Stimulated activated memory B cell treated with anti-CD40 and anti-IgM and Interleukin-4, amounts not matched to agents 10 μg/mL and 1 μg/mL and 100 μg/mL, for 72 hours (primary cell): ENCODE measurements around the gene KIF1A.

Experiments
- ATAC-seq: fragments of 150-1000 bp; cut with Tn5 transposase; 2 replicates; pipeline ENCODE4 v1.10.0; 2021
- H3K27ac Mint-ChIP-seq: one replicate; pipeline ENCODE4 v1.8.0; 2022; ENCODE audit warnings: mild to moderate bottlenecking, mixed read lengths
- H3K27me3 Mint-ChIP-seq: one replicate; pipeline ENCODE4 v1.8.0; 2022; ENCODE audit warnings: mixed read lengths
- H3K36me3 Mint-ChIP-seq: one replicate; pipeline ENCODE4 v1.8.0; 2022; ENCODE audit warnings: mixed read lengths
- H3K4me1 Mint-ChIP-seq: one replicate; pipeline ENCODE4 v1.8.0; 2022; ENCODE audit warnings: mixed read lengths
- H3K4me3 Mint-ChIP-seq: one replicate; pipeline ENCODE4 v1.8.0; 2022; ENCODE audit warnings: mild to moderate bottlenecking, moderate library complexity, mixed read lengths
- H3K9me3 Mint-ChIP-seq: one replicate; pipeline ENCODE4 v1.8.0; 2022; ENCODE audit warnings: mixed read lengths

KIF1A gene

GRCh38 chr2:240726876-240727275 lies 93.1 kb downstream of the KIF1A start:
- Mint-ChIP-seq H3K9me3 (no peaks in the 10 kb centered on the region), H3K27me3 (peaks cover 69% of the 10 kb centered on the region), H3K27ac (no peak overlapping the region), H3K4me1 (no peaks in the 10 kb centered on the region), H3K4me3 (no peak overlapping the region), H3K36me3 (no peaks in the 10 kb centered on the region)
- no peak for ATAC-seq

- no peaks in the 10 kb centered on the region for H3K9me3 Mint-ChIP-seq
- no peak overlapping the region for H3K27ac Mint-ChIP-seq
- H3K27me3 Mint-ChIP-seq: peaks cover 69% of the 10 kb centered on the region
- no peaks in the 10 kb centered on the region for H3K4me1 Mint-ChIP-seq
- no peaks in the 10 kb centered on the region for H3K36me3 Mint-ChIP-seq
- no peak for ATAC-seq
- H3K4me3 Mint-ChIP-seq: no peak overlapping the region
Measured at GRCh38 chr2:240725671-240726070, 94.3 kb downstream of the KIF1A start.

- H3K9me3 Mint-ChIP-seq: no peaks in the 10 kb centered on the region
- H3K4me1 Mint-ChIP-seq: no peaks in the 10 kb centered on the region
- H3K36me3 Mint-ChIP-seq: no peaks in the 10 kb centered on the region
- H3K27me3 Mint-ChIP-seq: peaks cover 67% of the 10 kb centered on the region
- ATAC-seq: no peak
- H3K4me3 Mint-ChIP-seq: no peak overlapping the region
- H3K27ac Mint-ChIP-seq: no peak overlapping the region
Measured at GRCh38 chr2:240725266-240725665, 94.8 kb downstream of the KIF1A start.

GRCh38 chr2:240724431-240724830 lies 95.6 kb downstream of the KIF1A start:
- Mint-ChIP-seq H3K4me1 (no peaks in the 10 kb centered on the region), H3K36me3 (no peaks in the 10 kb centered on the region), H3K4me3 (no peak overlapping the region), H3K9me3 (no peaks in the 10 kb centered on the region), H3K27me3 (peaks cover 58% of the 10 kb centered on the region), H3K27ac (no peak overlapping the region)
- ATAC-seq: no peak

GRCh38 chr2:240723851-240724250 lies 96.2 kb downstream of the KIF1A start:
- Mint-ChIP-seq H3K4me3 (no peak overlapping the region), H3K36me3 (no peaks in the 10 kb centered on the region), H3K27ac (no peak overlapping the region), H3K9me3 (no peaks in the 10 kb centered on the region), H3K4me1 (no peaks in the 10 kb centered on the region), H3K27me3 (peaks cover 53% of the 10 kb centered on the region)
- ATAC-seq: no peak

- Mint-ChIP-seq H3K4me3 (no peak overlapping the region), H3K9me3 (no peaks in the 10 kb centered on the region), H3K27me3 (peaks cover 48% of the 10 kb centered on the region), H3K4me1 (no peaks in the 10 kb centered on the region), H3K27ac (no peak overlapping the region), H3K36me3 (no peaks in the 10 kb centered on the region)
- no peak for ATAC-seq
Measured at GRCh38 chr2:240722796-240723735, 97.0 kb downstream of the KIF1A start.

- no peak overlapping the region for H3K27ac Mint-ChIP-seq
- H3K4me1 Mint-ChIP-seq: no peaks in the 10 kb centered on the region
- ATAC-seq: no peak
- H3K4me3 Mint-ChIP-seq: no peak overlapping the region
- H3K9me3 Mint-ChIP-seq: no peaks in the 10 kb centered on the region
- H3K36me3 Mint-ChIP-seq: no peaks in the 10 kb centered on the region
- peaks cover 41% of the 10 kb centered on the region for H3K27me3 Mint-ChIP-seq
Measured at GRCh38 chr2:240722376-240722775, 97.6 kb downstream of the KIF1A start.

GRCh38 chr2:240721596-240722180 lies 98.3 kb downstream of the KIF1A start:
- Mint-ChIP-seq H3K4me3 (no peak overlapping the region), H3K27ac (no peak overlapping the region), H3K27me3 (peaks cover 39% of the 10 kb centered on the region), H3K4me1 (no peaks in the 10 kb centered on the region), H3K36me3 (no peaks in the 10 kb centered on the region), H3K9me3 (no peaks in the 10 kb centered on the region)
- ATAC-seq: no peak

GRCh38 chr2:240720686-240721595 lies 99.1 kb downstream of the KIF1A start:
- Mint-ChIP-seq H3K4me1 (no peaks in the 10 kb centered on the region), H3K27me3 (peaks cover 39% of the 10 kb centered on the region), H3K27ac (no peak overlapping the region), H3K36me3 (no peaks in the 10 kb centered on the region), H3K9me3 (no peaks in the 10 kb centered on the region), H3K4me3 (no peak overlapping the region)
- no peak for ATAC-seq

- no peaks in the 10 kb centered on the region for H3K4me1 Mint-ChIP-seq
- peaks cover 41% of the 10 kb centered on the region for H3K27me3 Mint-ChIP-seq
- H3K4me3 Mint-ChIP-seq: no peak overlapping the region
- H3K9me3 Mint-ChIP-seq: no peaks in the 10 kb centered on the region
- H3K27ac Mint-ChIP-seq: no peak overlapping the region
- no peak for ATAC-seq
- H3K36me3 Mint-ChIP-seq: no peaks in the 10 kb centered on the region
Measured at GRCh38 chr2:240719676-240720545, 100.1 kb downstream of the KIF1A start.

- no peaks in the 10 kb centered on the region for H3K36me3 Mint-ChIP-seq
- peaks cover 33% of the 10 kb centered on the region for H3K27me3 Mint-ChIP-seq
- ATAC-seq: no peak
- H3K4me3 Mint-ChIP-seq: no peak overlapping the region
- H3K27ac Mint-ChIP-seq: no peak overlapping the region
- H3K4me1 Mint-ChIP-seq: no peaks in the 10 kb centered on the region
- H3K9me3 Mint-ChIP-seq: no peaks in the 10 kb centered on the region
Measured at GRCh38 chr2:240718896-240719490, 101.0 kb downstream of the KIF1A start.

- Mint-ChIP-seq H3K27ac (no peak overlapping the region), H3K4me3 (no peak overlapping the region), H3K9me3 (no peaks in the 10 kb centered on the region), H3K36me3 (no peaks in the 10 kb centered on the region), H3K4me1 (no peaks in the 10 kb centered on the region), H3K27me3 (peaks cover 22% of the 10 kb centered on the region)
- no peak for ATAC-seq
Measured at GRCh38 chr2:240717681-240718581, 102.1 kb downstream of the KIF1A start.

GRCh38 chr2:240717181-240717641 lies 102.8 kb downstream of the KIF1A start:
- no peaks in the 10 kb centered on the region for H3K9me3 Mint-ChIP-seq
- H3K36me3 Mint-ChIP-seq: no peaks in the 10 kb centered on the region
- no peaks in the 10 kb centered on the region for H3K4me1 Mint-ChIP-seq
- no peak for ATAC-seq
- H3K27me3 Mint-ChIP-seq: peaks cover 17% of the 10 kb centered on the region
- H3K27ac Mint-ChIP-seq: no peak overlapping the region
- H3K4me3 Mint-ChIP-seq: no peak overlapping the region
